Neutrophil (primary cell): ENCODE measurements around the gene TNFAIP8.
"Not testable (repeated sequence)": the region's sequence is repeated elsewhere in the genome, so short reads cannot be mapped to it uniquely, and the experiment has no call there.

Source experiments
- H3K27ac ChIP-seq: fragments of 200-600 bp; sonication (generic); 2 replicates; pipeline ENCODE4 v1.5.1; 2016; ENCODE audit warnings: mild to moderate bottlenecking, moderate library complexity
- H3K27me3 ChIP-seq: fragments of 200-600 bp; sonication (generic); 2 replicates; pipeline ENCODE4 v1.6.0; 2016; ENCODE audit warnings: mild to moderate bottlenecking
- H3K36me3 ChIP-seq: fragments of 200-600 bp; sonication (generic); 2 replicates; pipeline ENCODE4 v1.5.1; 2017
- H3K4me1 ChIP-seq, 2 experiments: fragments of 200-600 bp in 1 of 2; sonication (generic) in 1 of 2; 1 replicate in 1 of 2; 2 replicates in 1 of 2; pipeline versions ENCODE4 v1.5.1 to v1.6.1; 2013 to 2016; ENCODE audit warnings: low read depth in 1 of 2, low read length in 1 of 2, mild to moderate bottlenecking in 1 of 2, moderate library complexity in 1 of 2; ENCODE audit not compliant: control insufficient read depth in 1 of 2, insufficient read depth in 1 of 2
- H3K4me3 ChIP-seq, 2 experiments: fragments of 200-600 bp in 1 of 2; sonication (generic) in 1 of 2; 1 replicate in 1 of 2; 2 replicates in 1 of 2; pipeline ENCODE4 v1.5.1; 2013 to 2016; ENCODE audit warnings: low read depth in 1 of 2, low read length in 1 of 2, mild to moderate bottlenecking in 1 of 2, moderate library complexity in 1 of 2
- H3K9me3 ChIP-seq: fragments of 200-600 bp; sonication (generic); 2 replicates; pipeline ENCODE4 v1.5.1; 2016
- CTCF ChIP-seq: fragments of 200-600 bp; sonication (generic); IDR thresholded peaks from 2 replicates; pipeline ENCODE4 v1.5.1; 2016; ENCODE audit warnings: antibody characterized with exemption

TNFAIP8 gene

GRCh38 chr5:119418606-119419100 lies 62.8 kb downstream of the TNFAIP8 start:
- Histone ChIP-seq H3K27me3 (no peaks in the 10 kb centered on the region), H3K4me3 (no peak overlapping the region), H3K27ac (no peak overlapping the region), H3K36me3 (no peaks in the 10 kb centered on the region), H3K4me1 (peaks cover 7 to 15% of the 10 kb centered on the region in 2 experiments), H3K9me3 (no peaks in the 10 kb centered on the region)
- TF ChIP-seq CTCF, result no peak

GRCh38 chr5:119420169-119420568 lies 64.3 kb downstream of the TNFAIP8 start:
- no peak overlapping the region for H3K4me3 ChIP-seq
- TF ChIP-seq CTCF, result no peak

GRCh38 chr5:119426057-119426456 lies 70.2 kb downstream of the TNFAIP8 start:
- no peak overlapping the region for H3K4me3 ChIP-seq
- no peaks in the 10 kb centered on the region for H3K36me3 ChIP-seq
- TF ChIP-seq CTCF, result no peak
- peak overlapping the region; percentile 70 for H3K27ac ChIP-seq
- H3K27me3 ChIP-seq, result no peaks in the 10 kb centered on the region
- H3K4me1 ChIP-seq, result peaks cover 19 to 24% of the 10 kb centered on the region in 2 experiments
- H3K9me3 ChIP-seq, result no peaks in the 10 kb centered on the region

More at GRCh38 chr5:119420169-119420568, 64.3 kb downstream of the TNFAIP8 start:
- Histone ChIP-seq H3K27me3 (no peaks in the 10 kb centered on the region), H3K9me3 (no peaks in the 10 kb centered on the region), H3K4me1 (peaks cover 0 to 7% of the 10 kb centered on the region in 2 experiments), H3K27ac (peak overlapping the region; percentile 30), H3K36me3 (no peaks in the 10 kb centered on the region)

GRCh38 chr5:119427060-119427459 lies 71.2 kb downstream of the TNFAIP8 start:
- Histone ChIP-seq H3K4me3 (no peak overlapping the region), H3K27ac (peak overlapping the region; percentile 70), H3K27me3 (no peaks in the 10 kb centered on the region), H3K36me3 (no peaks in the 10 kb centered on the region), H3K4me1 (peaks cover 19 to 24% of the 10 kb centered on the region in 2 experiments), H3K9me3 (no peaks in the 10 kb centered on the region)
- TF ChIP-seq CTCF, result no peak

GRCh38 chr5:119427596-119427995 lies 71.8 kb downstream of the TNFAIP8 start:
- H3K36me3 ChIP-seq, H3K9me3 ChIP-seq, H3K27me3 ChIP-seq, H3K4me3 ChIP-seq: not testable (repeated sequence)
- peak overlapping the region; percentile 70 for H3K27ac ChIP-seq
- peaks cover 19 to 24% of the 10 kb centered on the region in 2 experiments for H3K4me1 ChIP-seq

- not testable (repeated sequence) for H3K4me3 ChIP-seq, H3K27me3 ChIP-seq, H3K9me3 ChIP-seq, H3K36me3 ChIP-seq
- H3K27ac ChIP-seq, result peak overlapping the region; percentile 70
- H3K4me1 ChIP-seq, result peaks cover 19 to 24% of the 10 kb centered on the region in 2 experiments
Measured at GRCh38 chr5:119428166-119428565, 72.3 kb downstream of the TNFAIP8 start.

GRCh38 chr5:119428574-119428973 lies 72.8 kb downstream of the TNFAIP8 start:
- not testable (repeated sequence) for H3K27ac ChIP-seq, H3K4me3 ChIP-seq, H3K36me3 ChIP-seq, H3K9me3 ChIP-seq, H3K27me3 ChIP-seq
- H3K4me1 ChIP-seq, result peaks cover 19 to 24% of the 10 kb centered on the region in 2 experiments

GRCh38 chr5:119432674-119433237 lies 76.9 kb downstream of the TNFAIP8 start:
- H3K9me3 ChIP-seq, H3K27me3 ChIP-seq, H3K27ac ChIP-seq, H3K36me3 ChIP-seq, H3K4me3 ChIP-seq: not testable (repeated sequence)
- peaks cover 3 to 11% of the 10 kb centered on the region in 2 experiments for H3K4me1 ChIP-seq
